HFF-Myc (cell line): Measurements from ENCODE around the gene TXNDC16.

Source experiments
- DNase-seq: peaks from one replicate; pipeline ENCODE4 v3.0.0-alpha.2; 2011; ENCODE audit warnings: low read depth; ENCODE audit errors: extremely low read depth
- H3K4me3 ChIP-seq: replicated peaks from 2 replicates; pipeline ENCODE4 v1.5.1; 2011; ENCODE audit warnings: low read depth, mild to moderate bottlenecking, control low read depth, low read length
- CTCF ChIP-seq: IDR thresholded peaks from 2 replicates; pipeline ENCODE4 v1.5.1; 2012; ENCODE audit warnings: mild to moderate bottlenecking, low read depth, low read length, control low read depth; ENCODE audit errors: missing control alignments

TXNDC16 gene, protein sequence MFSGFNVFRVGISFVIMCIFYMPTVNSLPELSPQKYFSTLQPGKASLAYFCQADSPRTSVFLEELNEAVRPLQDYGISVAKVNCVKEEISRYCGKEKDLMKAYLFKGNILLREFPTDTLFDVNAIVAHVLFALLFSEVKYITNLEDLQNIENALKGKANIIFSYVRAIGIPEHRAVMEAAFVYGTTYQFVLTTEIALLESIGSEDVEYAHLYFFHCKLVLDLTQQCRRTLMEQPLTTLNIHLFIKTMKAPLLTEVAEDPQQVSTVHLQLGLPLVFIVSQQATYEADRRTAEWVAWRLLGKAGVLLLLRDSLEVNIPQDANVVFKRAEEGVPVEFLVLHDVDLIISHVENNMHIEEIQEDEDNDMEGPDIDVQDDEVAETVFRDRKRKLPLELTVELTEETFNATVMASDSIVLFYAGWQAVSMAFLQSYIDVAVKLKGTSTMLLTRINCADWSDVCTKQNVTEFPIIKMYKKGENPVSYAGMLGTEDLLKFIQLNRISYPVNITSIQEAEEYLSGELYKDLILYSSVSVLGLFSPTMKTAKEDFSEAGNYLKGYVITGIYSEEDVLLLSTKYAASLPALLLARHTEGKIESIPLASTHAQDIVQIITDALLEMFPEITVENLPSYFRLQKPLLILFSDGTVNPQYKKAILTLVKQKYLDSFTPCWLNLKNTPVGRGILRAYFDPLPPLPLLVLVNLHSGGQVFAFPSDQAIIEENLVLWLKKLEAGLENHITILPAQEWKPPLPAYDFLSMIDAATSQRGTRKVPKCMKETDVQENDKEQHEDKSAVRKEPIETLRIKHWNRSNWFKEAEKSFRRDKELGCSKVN

DNA sequence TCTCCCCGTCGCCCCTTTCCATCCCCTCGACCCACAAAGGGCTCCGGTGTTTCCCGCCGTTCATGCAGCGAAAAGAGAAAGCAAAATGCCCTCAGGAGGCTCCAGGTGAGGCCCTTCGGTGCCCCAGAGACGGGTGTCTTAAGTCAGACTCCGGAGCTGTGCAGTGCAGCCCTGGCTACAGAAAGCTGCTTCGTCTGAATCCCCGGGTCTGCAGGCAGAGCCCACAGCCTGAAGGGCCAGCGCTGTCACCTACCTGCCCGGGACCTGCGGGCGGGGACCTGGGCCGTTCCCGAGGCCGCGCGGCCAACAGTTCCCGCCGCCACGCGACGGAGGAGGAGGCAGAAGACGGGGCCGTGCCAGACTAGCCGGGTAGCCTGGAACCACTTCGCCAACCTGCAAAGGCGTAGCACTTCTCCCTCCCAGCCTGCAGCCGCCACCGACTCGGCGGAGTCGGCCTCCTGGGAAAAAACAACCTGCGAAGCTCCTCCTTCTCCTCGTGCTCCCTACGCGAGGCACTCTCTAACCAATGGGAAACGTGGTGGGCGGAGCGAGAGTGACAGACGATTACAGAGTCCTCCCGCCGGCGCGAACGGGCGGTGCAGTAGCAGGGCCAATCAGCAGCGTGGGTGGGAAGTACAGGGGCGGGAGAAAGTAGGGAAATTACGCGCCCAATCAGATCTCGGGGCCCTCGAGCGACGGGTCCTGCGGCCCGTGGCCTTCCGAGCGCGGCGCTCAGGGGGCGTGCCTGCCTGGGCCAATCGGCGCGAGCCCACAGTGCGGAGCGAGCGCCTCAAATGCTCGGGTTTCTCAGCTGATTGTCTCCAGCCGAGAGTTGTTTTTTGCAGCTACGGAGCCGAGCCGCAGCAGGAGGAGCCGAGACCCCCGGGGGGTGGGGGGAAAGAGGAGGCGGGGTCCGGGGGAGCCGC lies at the start of gene TXNDC16, which contains the start of gene GPR137C:
Gene TXNDC16, minus strand, starts transcription at position 443 of the 926 bp plus-strand sequence. CDS start 8,948 bp downstream, outside the sequence.
Gene GPR137C, plus strand, starts transcription at position 774 of the 926 bp plus-strand sequence. CDS start 312 bp downstream, outside the sequence.
- H3K4me3 ChIP-seq, result peak within 1 kb of the TSS; percentile 82
- DNase-seq, result peak; percentile 98
- no peak for TF ChIP-seq CTCF

DNA sequence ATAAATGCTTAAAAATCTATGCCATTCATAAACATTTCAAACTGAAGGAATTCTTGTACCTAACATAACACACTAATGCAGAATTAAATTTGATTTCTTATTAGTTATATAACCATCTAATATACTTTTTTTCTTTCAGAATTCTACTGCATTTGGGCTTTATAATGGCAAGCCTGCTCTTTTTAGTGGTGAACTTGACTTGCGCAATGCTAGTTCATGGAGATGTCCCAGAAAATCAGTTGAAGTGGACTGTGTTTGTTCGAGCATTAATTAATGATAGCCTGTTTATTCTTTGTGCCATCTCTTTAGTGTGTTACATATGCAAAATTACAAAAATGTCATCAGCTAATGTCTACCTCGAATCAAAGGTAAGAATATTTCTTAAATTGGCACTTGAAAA lies 47.7 kb upstream of the TXNDC16 start:
- TF ChIP-seq CTCF, result no peak
- H3K4me3 ChIP-seq, result no peak overlapping the region
- DNase-seq, result no peak

GRCh38 chr14:52598568-52598967 lies 46.3 kb upstream of the TXNDC16 start:
- no peak for DNase-seq
- TF ChIP-seq CTCF, result no peak
- no peak overlapping the region for H3K4me3 ChIP-seq

GRCh38 chr14:52596861-52597260 lies 44.6 kb upstream of the TXNDC16 start:
- no peak for DNase-seq
- H3K4me3 ChIP-seq, result no peak overlapping the region
- TF ChIP-seq CTCF, result no peak

GRCh38 chr14:52596320-52596719 lies 44.0 kb upstream of the TXNDC16 start:
- TF ChIP-seq CTCF, result no peak
- no peak for DNase-seq
- H3K4me3 ChIP-seq, result no peak overlapping the region

GRCh38 chr14:52590318-52590717 lies 38.0 kb upstream of the TXNDC16 start:
- no peak for TF ChIP-seq CTCF
- no peak for DNase-seq
- H3K4me3 ChIP-seq, result no peak overlapping the region
